ENCODE measurements around the gene STAM2.

The STAM2 gene

GRCh38 chr2:152083202-152083875, 92.2 kb downstream of the STAM2 start:
- intact Hi-C loops (cut with DNase I): no loop called here
- DNase-seq: no peak

- intact Hi-C loops (cut with DNase I): no loop called here
- DNase-seq: no peak
Measured at GRCh38 chr2:152078662-152079061, 96.9 kb downstream of the STAM2 start.

- peak in 1 of 10 donors; percentile 86 for DNase-seq
- intact Hi-C loops (cut with DNase I): no loop called here
Measured at GRCh38 chr2:152078023-152078422, 97.5 kb downstream of the STAM2 start.

GRCh38 chr2:152075461-152076050, 100.0 kb downstream of the STAM2 start:
- no peak for DNase-seq
- intact Hi-C loops (cut with DNase I): no loop called here

- intact Hi-C loops (cut with DNase I): no loop called here
- DNase-seq: no peak
Measured at GRCh38 chr2:152072011-152072410, 103.6 kb downstream of the STAM2 start.

GRCh38 chr2:152071518-152071917, 104.0 kb downstream of the STAM2 start:
- DNase-seq: no peak
- intact Hi-C loops (cut with DNase I): no loop called here

GRCh38 chr2:152071092-152071491, 104.5 kb downstream of the STAM2 start:
- DNase-seq: no peak
- intact Hi-C loops (cut with DNase I): no loop called here

GRCh38 chr2:152068226-152068625, 107.3 kb downstream of the STAM2 start:
- DNase-seq: no peak
- intact Hi-C loops (cut with DNase I): no loop called here

GRCh38 chr2:152067823-152068222, 107.7 kb downstream of the STAM2 start:
- no peak for DNase-seq
- intact Hi-C loops (cut with DNase I): no loop called here

Data from posterior cingulate gyrus (tissue), 11 donors.